ENCODE results near the gene DBNDD1. TPM values are rescaled to one million over a fixed set of nuclear protein-coding genes. Genes with fewer than 3 reads are reported as not detected.

Gene DBNDD1
- total RNA-seq, 1 donor from 2014 or later, result 36.8 TPM

DNA sequence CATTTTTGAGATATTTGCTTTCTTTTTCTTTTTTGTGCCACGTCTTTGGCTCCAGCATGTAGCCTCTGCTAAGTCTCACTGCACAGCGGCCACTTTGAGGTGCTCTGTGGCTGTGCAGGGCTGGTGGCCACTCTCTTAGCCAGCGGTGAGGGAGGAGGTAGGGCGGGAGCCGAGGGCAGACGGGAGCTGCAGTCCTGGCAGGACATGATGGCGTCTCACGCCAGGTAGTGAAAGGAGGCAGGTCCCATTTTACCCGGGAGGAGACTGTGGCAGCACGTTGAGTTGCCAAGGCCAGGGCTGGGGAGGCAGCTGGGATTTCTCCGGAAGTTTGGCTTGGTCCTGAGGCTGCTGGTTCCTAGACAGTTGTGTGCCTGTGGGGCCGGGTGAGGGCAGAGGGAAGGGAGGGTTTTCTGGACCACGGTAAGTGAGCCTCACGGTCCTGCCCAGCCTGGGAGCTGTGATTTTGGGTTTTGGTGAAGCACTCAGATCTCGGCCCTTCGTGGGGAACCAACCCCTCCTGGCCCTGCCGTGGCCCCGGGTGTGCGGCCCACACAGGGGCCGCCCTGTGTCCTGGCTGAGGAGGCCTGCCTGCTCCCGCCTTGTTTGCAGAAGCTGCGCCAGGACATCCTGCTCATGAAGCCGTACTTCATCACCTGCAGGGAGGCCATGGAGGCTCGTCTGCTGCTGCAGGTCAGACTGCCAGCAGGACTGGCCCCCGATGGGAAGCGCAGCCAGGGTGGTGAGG is 56.3 kb downstream of the DBNDD1 start:
- Mint-ChIP-seq H3K27ac (ENCODE audit: unreplicated experiment) (no peak overlapping the region), H3K4me1 (ENCODE audit: unreplicated experiment) (no peaks in the 10 kb centered on the region), H3K9me3 (ENCODE audit: unreplicated experiment) (no peaks in the 10 kb centered on the region), H3K27me3 (ENCODE audit: unreplicated experiment) (peaks cover 9% of the 10 kb centered on the region), H3K36me3 (ENCODE audit: low read depth, unreplicated experiment) (peaks cover 35% of the 10 kb centered on the region), H3K4me3 (ENCODE audit: unreplicated experiment) (no peak overlapping the region)
- TF ChIP-seq, protein P1, sequence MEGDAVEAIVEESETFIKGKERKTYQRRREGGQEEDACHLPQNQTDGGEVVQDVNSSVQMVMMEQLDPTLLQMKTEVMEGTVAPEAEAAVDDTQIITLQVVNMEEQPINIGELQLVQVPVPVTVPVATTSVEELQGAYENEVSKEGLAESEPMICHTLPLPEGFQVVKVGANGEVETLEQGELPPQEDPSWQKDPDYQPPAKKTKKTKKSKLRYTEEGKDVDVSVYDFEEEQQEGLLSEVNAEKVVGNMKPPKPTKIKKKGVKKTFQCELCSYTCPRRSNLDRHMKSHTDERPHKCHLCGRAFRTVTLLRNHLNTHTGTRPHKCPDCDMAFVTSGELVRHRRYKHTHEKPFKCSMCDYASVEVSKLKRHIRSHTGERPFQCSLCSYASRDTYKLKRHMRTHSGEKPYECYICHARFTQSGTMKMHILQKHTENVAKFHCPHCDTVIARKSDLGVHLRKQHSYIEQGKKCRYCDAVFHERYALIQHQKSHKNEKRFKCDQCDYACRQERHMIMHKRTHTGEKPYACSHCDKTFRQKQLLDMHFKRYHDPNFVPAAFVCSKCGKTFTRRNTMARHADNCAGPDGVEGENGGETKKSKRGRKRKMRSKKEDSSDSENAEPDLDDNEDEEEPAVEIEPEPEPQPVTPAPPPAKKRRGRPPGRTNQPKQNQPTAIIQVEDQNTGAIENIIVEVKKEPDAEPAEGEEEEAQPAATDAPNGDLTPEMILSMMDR (IDR thresholded peaks at IDR 0.05; ENCODE audit: unreplicated experiment), result no peak
- DNase-seq (ENCODE audit: low spot score), result no peak

DNA sequence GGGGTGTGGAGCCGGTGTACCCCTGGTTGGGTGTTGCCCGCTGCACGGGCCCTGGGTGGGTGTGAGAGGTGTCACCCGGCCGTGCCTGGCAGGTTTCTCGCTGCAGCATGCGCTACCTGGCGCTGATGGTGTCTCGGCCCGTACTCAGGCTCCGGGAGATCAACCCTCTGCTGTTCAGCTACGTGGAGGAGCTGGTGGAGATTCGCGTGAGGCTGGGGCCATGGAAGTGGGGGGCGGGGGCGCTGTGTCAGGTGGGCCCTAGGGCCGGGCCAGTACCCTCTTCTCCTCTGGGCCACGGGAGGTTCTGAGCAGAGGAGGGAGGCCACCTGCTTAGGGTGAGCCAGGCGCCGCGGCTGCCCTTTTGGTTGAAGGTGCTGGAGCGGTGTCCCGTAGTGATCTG is 57.3 kb downstream of the DBNDD1 start:
- H3K36me3 Mint-ChIP-seq (ENCODE audit: low read depth, unreplicated experiment), result peaks cover 41% of the 10 kb centered on the region

GRCh38 chr16:89960966-89961365 is 58.3 kb downstream of the DBNDD1 start:
- TF ChIP-seq, protein P1 (IDR thresholded peaks at IDR 0.05; ENCODE audit: unreplicated experiment), result no peak
- Mint-ChIP-seq H3K9me3 (ENCODE audit: unreplicated experiment) (no peaks in the 10 kb centered on the region), H3K4me3 (ENCODE audit: unreplicated experiment) (no peak overlapping the region), H3K27me3 (ENCODE audit: unreplicated experiment) (peaks cover 7% of the 10 kb centered on the region), H3K36me3 (ENCODE audit: low read depth, unreplicated experiment) (peaks cover 42% of the 10 kb centered on the region), H3K27ac (ENCODE audit: unreplicated experiment) (no peak overlapping the region), H3K4me1 (ENCODE audit: unreplicated experiment) (peaks cover 2% of the 10 kb centered on the region)
- no peak for DNase-seq (ENCODE audit: low spot score)

More for the DNA sequence above, 57.3 kb downstream of the DBNDD1 start:
- TF ChIP-seq, protein P1 (IDR thresholded peaks at IDR 0.05; ENCODE audit: unreplicated experiment), result no peak
- no peaks in the 10 kb centered on the region for H3K9me3 Mint-ChIP-seq (ENCODE audit: unreplicated experiment)
- peaks cover under 1% of the 10 kb centered on the region for H3K4me1 Mint-ChIP-seq (ENCODE audit: unreplicated experiment)
- no peak for DNase-seq (ENCODE audit: low spot score)
- H3K27me3 Mint-ChIP-seq (ENCODE audit: unreplicated experiment), result peaks cover 7% of the 10 kb centered on the region
- no peak overlapping the region for H3K4me3 Mint-ChIP-seq (ENCODE audit: unreplicated experiment)
- H3K27ac Mint-ChIP-seq (ENCODE audit: unreplicated experiment), result no peak overlapping the region

- Mint-ChIP-seq H3K36me3 (ENCODE audit: low read depth, unreplicated experiment) (peaks cover 39% of the 10 kb centered on the region), H3K27me3 (ENCODE audit: unreplicated experiment) (peaks cover 8% of the 10 kb centered on the region), H3K4me1 (ENCODE audit: unreplicated experiment) (peaks cover 2% of the 10 kb centered on the region), H3K27ac (ENCODE audit: unreplicated experiment) (no peak overlapping the region), H3K9me3 (ENCODE audit: unreplicated experiment) (no peaks in the 10 kb centered on the region), H3K4me3 (ENCODE audit: unreplicated experiment) (peak overlapping the region; percentile 53)
- no peak for DNase-seq (ENCODE audit: low spot score)
- TF ChIP-seq, protein P1 (IDR thresholded peaks at IDR 0.05; ENCODE audit: unreplicated experiment), result no peak
Observed at GRCh38 chr16:89958596-89958995, 60.7 kb downstream of the DBNDD1 start.

- H3K9me3 Mint-ChIP-seq (ENCODE audit: unreplicated experiment), result no peaks in the 10 kb centered on the region
Observed at GRCh38 chr16:89958068-89958467, 61.2 kb downstream of the DBNDD1 start.

More at GRCh38 chr16:89958068-89958467, 61.2 kb downstream of the DBNDD1 start:
- TF ChIP-seq, protein P1 (IDR thresholded peaks at IDR 0.05; ENCODE audit: unreplicated experiment), result no peak
- H3K4me3 Mint-ChIP-seq (ENCODE audit: unreplicated experiment), result peak overlapping the region; percentile 53
- H3K27ac Mint-ChIP-seq (ENCODE audit: unreplicated experiment), result no peak overlapping the region
- peaks cover 2% of the 10 kb centered on the region for H3K4me1 Mint-ChIP-seq (ENCODE audit: unreplicated experiment)
- peaks cover 8% of the 10 kb centered on the region for H3K27me3 Mint-ChIP-seq (ENCODE audit: unreplicated experiment)
- H3K36me3 Mint-ChIP-seq (ENCODE audit: low read depth, unreplicated experiment), result peaks cover 36% of the 10 kb centered on the region
- peak; percentile 57 for DNase-seq (ENCODE audit: low spot score)

Measured in endothelial cell (in vitro differentiated cells).